A673 (cell line): Measurements from ENCODE around the gene TMEM8B. TPM values are rescaled to one million over a fixed set of nuclear protein-coding genes. Genes with fewer than 3 reads are reported as not detected.

ENCODE experiments used
- BruUV-seq: library from RNA; stranded (reverse); fragments of 400-500 nt; replicated peaks from 2 replicates; lab custom pipeline; 2021; lab: Mats Ljungman, UMichigan
- CTCF ChIA-PET: fragments of 300-600 bp; sonication (Branson Sonifier 250); formaldehyde crosslinking; loops from one replicate; lab custom pipeline; 2022; ENCODE audit warnings: antibody characterized with exemption; lab: Charles Lee
- POLR2A ChIA-PET: fragments of 300-600 bp; sonication (Branson Sonifier 250); formaldehyde crosslinking; loops from one replicate; lab custom pipeline; 2022; ENCODE audit warnings: antibody characterized with exemption; ENCODE audit not compliant: low non-redundant PET; lab: Charles Lee
- DNase-seq: peaks from one replicate; pipeline ENCODE4 v3.0.0-alpha.2; 2015; ENCODE audit warnings: low spot score
- H3K27ac ChIP-seq: fragments of 200-600 bp; sonication (generic); 2 replicates; pipeline ENCODE4 v1.5.1; 2016; ENCODE audit warnings: mixed run types, low read depth, mild to moderate bottlenecking, mixed read lengths, antibody characterized with exemption, low read length; ENCODE audit not compliant: poor library complexity, severe bottlenecking
- H3K27me3 ChIP-seq: fragments of 200-600 bp; sonication (generic); replicated peaks from 2 replicates; pipeline ENCODE4 v1.6.1; 2017; ENCODE audit warnings: mixed run types, low read depth, mild to moderate bottlenecking, mixed read lengths, antibody characterized with exemption, low read length; ENCODE audit not compliant: insufficient read depth, poor library complexity
- H3K36me3 ChIP-seq: fragments of 200-600 bp; sonication (generic); 2 replicates; pipeline ENCODE4 v1.6.1; 2016; ENCODE audit warnings: mixed run types, mild to moderate bottlenecking, mixed read lengths, antibody characterized with exemption, low read length; ENCODE audit not compliant: insufficient read depth, poor library complexity, severe bottlenecking
- H3K4me1 ChIP-seq: fragments of 200-600 bp; sonication (generic); 2 replicates; pipeline ENCODE4 v1.6.1; 2017; ENCODE audit warnings: mixed run types, mild to moderate bottlenecking, mixed read lengths, antibody characterized with exemption, low read length; ENCODE audit not compliant: insufficient read depth, poor library complexity, severe bottlenecking
- H3K4me3 ChIP-seq: fragments of 200-600 bp; sonication (generic); 2 replicates; pipeline ENCODE4 v1.5.1; 2016; ENCODE audit warnings: low read depth, mixed run types, mild to moderate bottlenecking, mixed read lengths, low read length; ENCODE audit not compliant: poor library complexity, severe bottlenecking
- H3K9me3 ChIP-seq: fragments of 200-600 bp; sonication (generic); 2 replicates; pipeline ENCODE4 v1.6.1; 2016; ENCODE audit warnings: mixed run types, low read depth, mild to moderate bottlenecking, mixed read lengths, antibody characterized with exemption, low read length; ENCODE audit not compliant: poor library complexity, severe bottlenecking
- EZH2 ChIP-seq: fragments of 200-600 bp; sonication (generic); IDR thresholded peaks from 2 replicates; pipeline ENCODE4 v1.6.1; 2017; ENCODE audit warnings: borderline replicate concordance, low read depth, mild to moderate bottlenecking, mixed read lengths, antibody characterized with exemption, low read length; ENCODE audit not compliant: poor library complexity, severe bottlenecking
- intact Hi-C: fragments of 100-400 bp; cut with micrococcal nuclease; formaldehyde crosslinking; loops from one replicate; pipeline ENCODE4 v1.10.0; 2022; ENCODE audit not compliant: unreplicated experiment
- total RNA-seq: library from RNA; stranded (reverse); gene quantifications from 2 replicates; pipeline ENCODE4 v1.2.3, GENCODE V29; 2021
- TF ChIP-seq, protein P1 (sequence below): fragments of 300-800, 200-600 bp; sonication (generic); conservative IDR thresholded peaks from 2 replicates; pipeline ENCODE4 v1.5.1; 2017; ENCODE audit warnings: low read depth, mild to moderate bottlenecking, antibody characterized with exemption, low read length, moderate library complexity, mixed read lengths

Gene TMEM8B
- total RNA-seq, 1 experiment from 2014 or later = 6.9 TPM

GRCh38 chr9:35844628-35845270 lies 15.7 kb downstream of the TMEM8B start:
- BruUV-seq = no TSS peak
- ChIA-PET POLR2A (no interaction called here), CTCF (no interaction called here)
- H3K27ac ChIP-seq = no peak overlapping the region
- H3K4me1 ChIP-seq = no peaks in the 10 kb centered on the region
- intact Hi-C loops = no loop called here
- H3K36me3 ChIP-seq = no peaks in the 10 kb centered on the region
- TF ChIP-seq, protein P1, sequence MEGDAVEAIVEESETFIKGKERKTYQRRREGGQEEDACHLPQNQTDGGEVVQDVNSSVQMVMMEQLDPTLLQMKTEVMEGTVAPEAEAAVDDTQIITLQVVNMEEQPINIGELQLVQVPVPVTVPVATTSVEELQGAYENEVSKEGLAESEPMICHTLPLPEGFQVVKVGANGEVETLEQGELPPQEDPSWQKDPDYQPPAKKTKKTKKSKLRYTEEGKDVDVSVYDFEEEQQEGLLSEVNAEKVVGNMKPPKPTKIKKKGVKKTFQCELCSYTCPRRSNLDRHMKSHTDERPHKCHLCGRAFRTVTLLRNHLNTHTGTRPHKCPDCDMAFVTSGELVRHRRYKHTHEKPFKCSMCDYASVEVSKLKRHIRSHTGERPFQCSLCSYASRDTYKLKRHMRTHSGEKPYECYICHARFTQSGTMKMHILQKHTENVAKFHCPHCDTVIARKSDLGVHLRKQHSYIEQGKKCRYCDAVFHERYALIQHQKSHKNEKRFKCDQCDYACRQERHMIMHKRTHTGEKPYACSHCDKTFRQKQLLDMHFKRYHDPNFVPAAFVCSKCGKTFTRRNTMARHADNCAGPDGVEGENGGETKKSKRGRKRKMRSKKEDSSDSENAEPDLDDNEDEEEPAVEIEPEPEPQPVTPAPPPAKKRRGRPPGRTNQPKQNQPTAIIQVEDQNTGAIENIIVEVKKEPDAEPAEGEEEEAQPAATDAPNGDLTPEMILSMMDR = no peak
- TF ChIP-seq EZH2 = no peak
- no peaks in the 10 kb centered on the region for H3K9me3 ChIP-seq
- no peak overlapping the region for H3K4me3 ChIP-seq
- peak; percentile 54 for DNase-seq
- H3K27me3 ChIP-seq = no peaks in the 10 kb centered on the region

GRCh38 chr9:35845824-35846771 lies 17.1 kb downstream of the TMEM8B start:
- no peaks in the 10 kb centered on the region for H3K4me1 ChIP-seq
- no TSS peak for BruUV-seq
- H3K36me3 ChIP-seq = no peaks in the 10 kb centered on the region
- intact Hi-C loops = no loop called here
- no peak for DNase-seq
- no peak overlapping the region for H3K27ac ChIP-seq
- TF ChIP-seq, protein P1 = no peak
- no peak for TF ChIP-seq EZH2
- H3K4me3 ChIP-seq = no peak overlapping the region
- no peaks in the 10 kb centered on the region for H3K9me3 ChIP-seq
- POLR2A ChIA-PET = no interaction called here
- H3K27me3 ChIP-seq = no peaks in the 10 kb centered on the region
- CTCF ChIA-PET = no interaction called here

DNA sequence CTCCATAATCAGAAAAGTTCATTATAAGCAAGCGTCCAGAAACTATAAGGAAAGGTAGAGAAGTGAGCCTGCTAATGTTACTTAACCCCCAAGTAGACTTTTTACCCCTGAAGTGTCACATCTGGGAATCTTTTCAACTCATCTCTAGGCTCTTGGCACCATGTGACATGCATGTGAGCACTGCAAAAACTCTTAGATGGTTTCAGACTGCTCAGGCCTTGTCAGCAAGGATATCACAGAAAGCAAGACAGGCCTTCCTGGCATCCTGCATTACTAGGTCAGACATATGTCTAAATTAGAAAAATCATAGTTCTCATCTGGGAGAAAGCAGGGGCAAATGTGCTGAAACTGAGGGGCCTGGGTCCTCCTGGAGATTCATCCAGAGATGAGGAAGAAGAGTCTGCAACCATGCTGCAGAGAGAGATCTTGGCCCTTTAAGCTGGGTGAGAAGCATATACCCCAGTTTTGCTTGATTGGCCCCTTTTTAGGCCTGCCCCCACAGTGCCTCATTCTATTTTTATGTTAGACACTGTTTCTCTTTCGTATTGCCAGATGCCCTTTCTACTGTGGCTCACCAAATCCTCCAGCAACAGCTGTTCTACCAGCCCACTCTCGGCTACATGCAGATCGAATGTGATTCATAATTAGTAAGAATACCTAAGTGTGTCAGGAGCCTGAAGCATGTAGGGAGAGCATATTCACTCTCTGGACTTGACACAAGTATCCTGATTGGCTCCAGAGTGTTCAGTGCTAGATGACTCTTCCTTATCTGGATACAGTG lies 19.0 kb downstream of the TMEM8B start:
- no peak overlapping the region for H3K4me3 ChIP-seq
- CTCF ChIA-PET = interaction anchor here (0.7 to 1.0 kb wide), 2 partner anchors 55 to 71 kb away, joined by 3 to 5 read pairs; no protein-coding TSS in a partner anchor
- TF ChIP-seq EZH2 = no peak
- TF ChIP-seq, protein P1 = no peak
- no peak for DNase-seq
- POLR2A ChIA-PET = no interaction called here
- H3K9me3 ChIP-seq = no peaks in the 10 kb centered on the region
- H3K27ac ChIP-seq = no peak overlapping the region
- no peaks in the 10 kb centered on the region for H3K36me3 ChIP-seq
- intact Hi-C loops = no loop called here
- H3K4me1 ChIP-seq = no peaks in the 10 kb centered on the region
- H3K27me3 ChIP-seq = no peaks in the 10 kb centered on the region
- no TSS peak for BruUV-seq
